Bronchial epithelial cell (primary cell): ENCODE results near the gene TPSAB1. TPM values are rescaled to one million over a fixed set of nuclear protein-coding genes. Genes with fewer than 3 reads are reported as not detected.
"Not testable (repeated sequence)": the region's sequence is repeated elsewhere in the genome, so short reads cannot be mapped to it uniquely, and the experiment has no call there.

Experiments used
- DNase-seq: peaks from one replicate; pipeline ENCODE4 v3.0.0-alpha.2; 2010; ENCODE audit warnings: low read depth
- FAIRE-seq: peaks from 2 replicates; lab custom pipeline; 2011; peaks lifted over from hg19 to GRCh38; lab: Jason Lieb, UNC
- H3K27me3 ChIP-seq: 2 replicates; pipeline ENCODE4 v1.5.1; 2011; ENCODE audit warnings: low read length; ENCODE audit not compliant: control insufficient read depth, insufficient read depth
- H3K36me3 ChIP-seq: 2 replicates; pipeline ENCODE4 v1.5.1; 2011; ENCODE audit warnings: low read length; ENCODE audit not compliant: control insufficient read depth, insufficient read depth
- H3K4me3 ChIP-seq: 2 replicates; pipeline ENCODE4 v1.5.1; 2011; ENCODE audit warnings: mild to moderate bottlenecking, low read depth, low read length, control low read depth
- CTCF ChIP-seq: IDR thresholded peaks from 2 replicates; pipeline ENCODE4 v1.5.1; 2011; ENCODE audit warnings: mild to moderate bottlenecking, moderate library complexity, low read length, control low read depth, inconsistent platforms; ENCODE audit not compliant: insufficient read depth, severe bottlenecking
- total RNA-seq: library from RNA; depleted of rRNA; stranded (reverse); fragments of >200 nt; gene quantifications from 2 replicates; pipeline ENCODE4 v1.2.1, GENCODE V29; 2014

TPSAB1 gene
- total RNA-seq, 1 donor from 2014 or later: not detected

- no peak overlapping the region for H3K4me3 ChIP-seq
- H3K36me3 ChIP-seq: no peaks in the 10 kb centered on the region
- no peaks in the 10 kb centered on the region for H3K27me3 ChIP-seq
- DNase-seq: no peak
- no peak for FAIRE-seq
- TF ChIP-seq CTCF: no peak
Observed at GRCh38 chr16:1195393-1195666, 45.2 kb upstream of the TPSAB1 start.

- Histone ChIP-seq H3K4me3 (no peak overlapping the region), H3K27me3 (no peaks in the 10 kb centered on the region), H3K36me3 (no peaks in the 10 kb centered on the region)
- TF ChIP-seq CTCF: no peak
- no peak for FAIRE-seq
- no peak for DNase-seq
Observed at GRCh38 chr16:1196494-1196893, 44.0 kb upstream of the TPSAB1 start.

GRCh38 chr16:1197237-1197866 lies 43.2 kb upstream of the TPSAB1 start:
- Histone ChIP-seq H3K27me3 (no peaks in the 10 kb centered on the region), H3K36me3 (no peaks in the 10 kb centered on the region), H3K4me3 (no peak overlapping the region)
- no peak for FAIRE-seq
- TF ChIP-seq CTCF: no peak
- no peak for DNase-seq

GRCh38 chr16:1198194-1198593 lies 42.3 kb upstream of the TPSAB1 start:
- FAIRE-seq (no peak), DNase-seq (no peak)
- Histone ChIP-seq H3K27me3 (no peaks in the 10 kb centered on the region), H3K36me3 (no peaks in the 10 kb centered on the region), H3K4me3 (no peak overlapping the region)
- TF ChIP-seq CTCF: no peak

- H3K4me3 ChIP-seq, H3K27me3 ChIP-seq, DNase-seq, FAIRE-seq, H3K36me3 ChIP-seq: not testable (repeated sequence)
Observed at GRCh38 chr16:1198671-1199346, 41.7 kb upstream of the TPSAB1 start.

- DNase-seq (no peak), FAIRE-seq (peak; percentile 32)
- H3K27me3 ChIP-seq: no peaks in the 10 kb centered on the region
- no peaks in the 10 kb centered on the region for H3K36me3 ChIP-seq
- TF ChIP-seq CTCF: no peak
- no peak overlapping the region for H3K4me3 ChIP-seq
Observed at GRCh38 chr16:1199347-1200013, 41.0 kb upstream of the TPSAB1 start.
